Ascending aorta (tissue), 2 donors: ENCODE results near the gene INAVA. TPM values are rescaled to one million over a fixed set of nuclear protein-coding genes. Genes with fewer than 3 reads are reported as not detected.

ENCODE experiments used
- DNase-seq, 2 donors: peaks; one replicate each; pipeline ENCODE4 v3.0.0-alpha.2; 2019; ENCODE audit warnings: low spot score in 2 of 2
- H3K27ac ChIP-seq, 2 donors: fragments of 200-600 bp; sonication (generic); one replicate each; pipeline ENCODE4 v1.5.1; 2016 to 2017; ENCODE audit warnings: mild to moderate bottlenecking in 1 of 2
- H3K27me3 ChIP-seq: fragments of 200-600 bp; sonication (generic); one replicate; pipeline ENCODE4 v1.5.1; 2017
- H3K36me3 ChIP-seq, 2 donors: fragments of 200-600 bp; sonication (generic); one replicate each; pipeline ENCODE4 v1.5.1; 2016
- H3K4me1 ChIP-seq, 2 donors: fragments of 200-600 bp; sonication (generic); one replicate each; pipeline ENCODE4 v1.5.1; 2016 to 2017; ENCODE audit warnings: mild to moderate bottlenecking in 1 of 2
- H3K4me3 ChIP-seq, 2 donors: fragments of 200-600 bp; sonication (generic); one replicate each; pipeline ENCODE4 v1.5.1; 2016 to 2017; ENCODE audit warnings: mild to moderate bottlenecking in 1 of 2
- H3K9me3 ChIP-seq, 2 donors: fragments of 200-600 bp; sonication (generic); one replicate each; pipeline ENCODE4 v1.5.1; 2016
- intact Hi-C: fragments of 100-400 bp; cut with DNase I; formaldehyde crosslinking; loops from one replicate; pipeline ENCODE4 v1.15.1; 2023
- total RNA-seq: library from RNA; depleted of rRNA; stranded (reverse); fragments of >200 nt; gene quantifications from one replicate; pipeline ENCODE4 v1.1.0, GENCODE V29; 2016
- TF ChIP-seq, protein P1 (sequence below), 3 experiments: fragments of 200-600 bp in 2 of 3; fragments of 450-650 bp in 1 of 3; sonication (generic) in 2 of 3; IDR thresholded peaks; one replicate each; pipeline ENCODE4 v1.5.1; 2016 to 2019; ENCODE audit warnings: antibody characterized with exemption in 3 of 3, mild to moderate bottlenecking in 1 of 3, moderate library complexity in 1 of 3

INAVA gene
- total RNA-seq, 1 donor from 2014 or later, result not detected

DNA sequence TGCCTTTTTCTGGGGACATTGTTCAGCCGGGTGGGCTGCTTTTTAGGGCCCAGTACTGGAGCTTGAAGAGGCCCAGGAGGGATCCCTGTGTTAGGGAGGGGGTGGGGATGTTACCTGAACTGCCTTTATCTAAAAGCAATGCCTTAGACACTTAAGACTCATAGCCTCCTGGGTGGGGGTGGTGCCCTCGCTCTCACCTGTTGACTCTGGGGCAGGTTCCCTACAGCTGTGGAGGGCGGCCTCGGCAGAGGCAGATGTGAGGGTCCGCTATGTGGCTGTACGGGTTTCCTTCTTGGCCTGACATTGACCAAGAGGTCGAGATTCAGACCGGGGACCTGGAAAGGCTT lies 716 bp downstream of the INAVA start:
- H3K4me3 ChIP-seq, result no peak overlapping the region
- no peak overlapping the region for H3K27ac ChIP-seq
- no peaks in the 10 kb centered on the region for H3K9me3 ChIP-seq
- no peaks in the 10 kb centered on the region for H3K27me3 ChIP-seq
- DNase-seq, result no peak
- peaks cover 0 to 7% of the 10 kb centered on the region in 2 donors for H3K4me1 ChIP-seq
- TF ChIP-seq, protein P1, sequence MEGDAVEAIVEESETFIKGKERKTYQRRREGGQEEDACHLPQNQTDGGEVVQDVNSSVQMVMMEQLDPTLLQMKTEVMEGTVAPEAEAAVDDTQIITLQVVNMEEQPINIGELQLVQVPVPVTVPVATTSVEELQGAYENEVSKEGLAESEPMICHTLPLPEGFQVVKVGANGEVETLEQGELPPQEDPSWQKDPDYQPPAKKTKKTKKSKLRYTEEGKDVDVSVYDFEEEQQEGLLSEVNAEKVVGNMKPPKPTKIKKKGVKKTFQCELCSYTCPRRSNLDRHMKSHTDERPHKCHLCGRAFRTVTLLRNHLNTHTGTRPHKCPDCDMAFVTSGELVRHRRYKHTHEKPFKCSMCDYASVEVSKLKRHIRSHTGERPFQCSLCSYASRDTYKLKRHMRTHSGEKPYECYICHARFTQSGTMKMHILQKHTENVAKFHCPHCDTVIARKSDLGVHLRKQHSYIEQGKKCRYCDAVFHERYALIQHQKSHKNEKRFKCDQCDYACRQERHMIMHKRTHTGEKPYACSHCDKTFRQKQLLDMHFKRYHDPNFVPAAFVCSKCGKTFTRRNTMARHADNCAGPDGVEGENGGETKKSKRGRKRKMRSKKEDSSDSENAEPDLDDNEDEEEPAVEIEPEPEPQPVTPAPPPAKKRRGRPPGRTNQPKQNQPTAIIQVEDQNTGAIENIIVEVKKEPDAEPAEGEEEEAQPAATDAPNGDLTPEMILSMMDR (IDR thresholded peaks at IDR 0.05), result no peak
- intact Hi-C loops, result no loop called here
- H3K36me3 ChIP-seq, result no peaks in the 10 kb centered on the region

DNA sequence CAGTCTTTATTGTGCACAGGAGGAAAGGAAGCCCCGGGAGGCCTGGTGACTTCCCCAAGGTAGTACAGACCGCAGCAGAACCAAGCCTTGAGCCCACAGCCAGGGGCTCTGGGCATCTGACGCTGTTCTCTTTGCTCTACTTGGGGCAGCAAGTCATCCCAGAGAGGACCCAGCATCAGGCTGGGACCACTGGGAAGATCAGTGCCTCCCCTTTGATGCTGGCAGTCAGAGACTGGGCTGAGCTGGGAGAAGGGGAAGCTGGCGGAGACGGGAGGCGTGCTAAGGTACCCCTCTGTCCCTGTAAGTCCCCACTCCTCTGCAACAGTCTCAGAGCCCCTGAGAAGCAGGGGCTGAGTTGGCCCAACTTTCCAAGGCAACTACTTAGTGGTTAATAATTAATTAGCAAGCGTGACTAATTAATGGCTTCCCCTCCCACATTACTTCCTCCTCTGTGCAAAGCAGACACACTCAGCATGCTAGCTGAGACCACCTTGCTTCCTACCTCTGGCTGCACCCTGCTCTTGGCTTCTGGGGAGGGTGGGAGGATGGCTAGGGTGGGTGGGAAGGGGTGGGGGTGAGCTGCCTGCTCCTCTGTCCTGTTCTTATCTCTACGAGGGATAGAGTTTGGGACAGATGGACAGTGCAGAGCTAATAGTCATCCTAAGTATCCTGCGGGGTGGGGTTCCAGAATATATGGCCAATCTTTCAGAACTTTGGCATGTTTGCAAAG lies 1.3 kb downstream of the INAVA start:
- H3K4me1 ChIP-seq, result peaks cover 0 to 6% of the 10 kb centered on the region in 2 donors
- H3K27ac ChIP-seq, result no peak overlapping the region
- no peaks in the 10 kb centered on the region for H3K36me3 ChIP-seq
- H3K4me3 ChIP-seq, result no peak overlapping the region
- intact Hi-C loops, result no loop called here
- no peaks in the 10 kb centered on the region for H3K9me3 ChIP-seq
- H3K27me3 ChIP-seq, result no peaks in the 10 kb centered on the region
- DNase-seq, result no peak
- TF ChIP-seq, protein P1 (IDR thresholded peaks at IDR 0.05), result no peak

DNA sequence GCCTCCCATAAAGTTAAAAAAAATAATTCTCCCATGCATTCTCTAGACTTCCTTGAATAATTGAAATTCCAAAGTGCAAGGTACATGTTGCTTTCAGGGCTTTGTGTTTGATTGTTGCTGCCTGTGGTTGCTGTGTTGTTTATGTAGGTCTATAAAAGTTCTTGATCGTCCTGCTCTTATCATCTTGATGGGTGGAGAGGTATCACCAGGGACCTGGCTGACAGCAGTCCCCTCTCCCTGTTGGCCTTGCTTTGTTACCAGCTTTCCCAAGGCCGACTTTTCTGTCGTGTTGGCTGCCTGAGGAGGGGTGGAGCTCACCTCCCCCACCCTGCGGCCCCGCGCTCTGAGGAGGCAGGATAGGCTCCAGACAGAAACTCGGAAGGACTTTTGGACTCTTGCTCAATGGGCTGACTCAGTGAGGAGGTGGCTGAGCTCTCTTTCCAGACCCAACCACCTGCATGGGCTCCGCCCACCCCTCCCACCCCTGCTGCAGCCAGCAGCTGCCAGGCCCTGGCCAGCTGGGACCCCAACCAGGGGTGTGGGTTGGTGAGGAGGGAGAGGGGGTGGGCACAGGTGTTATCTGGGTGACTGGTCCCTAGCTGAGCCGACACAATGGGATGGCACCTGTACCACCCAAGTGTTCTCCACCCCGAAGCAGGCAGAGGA lies 2.0 kb downstream of the INAVA start:
- Histone ChIP-seq H3K4me1 (peaks cover 0 to under 1% of the 10 kb centered on the region in 2 donors), H3K4me3 (no peak overlapping the region)
- intact Hi-C loops, result no loop called here

DNA sequence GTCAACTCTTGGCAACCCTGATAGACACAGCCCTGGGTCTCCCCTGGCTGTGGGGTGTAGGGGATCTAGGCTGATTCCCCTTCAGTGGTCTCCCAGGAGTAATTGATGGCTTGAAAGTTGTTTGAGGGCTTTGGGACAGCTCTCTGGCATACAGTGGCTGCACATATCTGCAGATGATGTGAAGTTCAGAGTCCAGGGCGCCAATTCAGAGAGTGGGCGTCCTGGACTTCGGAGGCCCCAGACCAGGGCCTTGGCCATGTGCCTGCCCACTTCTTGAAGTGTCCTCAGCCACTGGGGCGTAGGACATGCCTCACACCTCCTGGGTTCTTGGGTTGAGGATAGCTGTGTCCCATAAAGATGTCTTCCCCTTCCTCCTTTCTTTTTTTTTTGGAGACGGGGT lies 2.6 kb downstream of the INAVA start:
- Histone ChIP-seq H3K9me3 (no peaks in the 10 kb centered on the region), H3K27ac (no peak overlapping the region), H3K4me1 (no peaks in the 10 kb centered on the region), H3K4me3 (no peak overlapping the region), H3K27me3 (no peaks in the 10 kb centered on the region), H3K36me3 (no peaks in the 10 kb centered on the region)
- TF ChIP-seq, protein P1 (IDR thresholded peaks at IDR 0.05), result no peak
- intact Hi-C loops, result no loop called here
- DNase-seq, result no peak

More for the DNA sequence above, 2.0 kb downstream of the INAVA start:
- Histone ChIP-seq H3K27ac (no peak overlapping the region), H3K27me3 (no peaks in the 10 kb centered on the region), H3K36me3 (no peaks in the 10 kb centered on the region), H3K9me3 (no peaks in the 10 kb centered on the region)
- TF ChIP-seq, protein P1 (IDR thresholded peaks at IDR 0.05), result no peak
- DNase-seq, result no peak

DNA sequence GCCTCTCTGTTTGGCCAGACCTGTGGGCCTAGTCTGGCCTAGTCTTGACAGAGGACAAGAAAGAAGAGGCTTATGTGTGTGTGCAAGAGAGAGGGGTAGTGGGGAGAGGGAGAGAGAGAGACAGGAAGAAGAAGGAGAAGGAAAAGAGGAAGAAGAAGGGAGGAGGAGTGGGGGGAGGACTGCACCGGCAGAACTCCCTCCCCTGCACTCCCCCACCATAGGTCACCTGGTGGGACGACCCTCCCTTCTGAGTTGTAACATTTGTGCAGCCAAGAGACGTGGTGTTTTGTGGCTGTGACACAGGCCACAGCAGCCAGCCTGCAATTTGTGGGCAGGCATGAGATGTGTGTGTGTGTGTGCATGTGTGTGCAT lies 4.3 kb downstream of the INAVA start:
- no peak for DNase-seq
- TF ChIP-seq, protein P1 (IDR thresholded peaks at IDR 0.05), result no peak

More for the DNA sequence above, 4.3 kb downstream of the INAVA start:
- no peak overlapping the region for H3K4me3 ChIP-seq
- intact Hi-C loops, result no loop called here
- no peaks in the 10 kb centered on the region for H3K36me3 ChIP-seq
- no peaks in the 10 kb centered on the region for H3K4me1 ChIP-seq
- H3K9me3 ChIP-seq, result no peaks in the 10 kb centered on the region
- H3K27ac ChIP-seq, result no peak overlapping the region
- H3K27me3 ChIP-seq, result no peaks in the 10 kb centered on the region
